Mesenteric fat pad (tissue), 1 donor: Measurements from ENCODE around the gene HSPBP1. TPM values are rescaled to one million over a fixed set of nuclear protein-coding genes. Genes with fewer than 3 reads are reported as not detected.
"Not testable (repeated sequence)": the region's sequence is repeated elsewhere in the genome, so short reads cannot be mapped to it uniquely, and the experiment has no call there.

Source experiments
- DNase-seq: peaks from one replicate; pipeline ENCODE4 v3.0.0-alpha.2; 2020; ENCODE audit warnings: low spot score
- long read RNA-seq: library from polyadenylated mRNA; unstranded; transcript quantifications from one replicate; pipeline ENCODE4 v2.0.0, GENCODE V29; 2020
- total RNA-seq: library from RNA; stranded (reverse); fragmentation: NEBNext Ultra II Directional; extraction: Animal tissue kit (Norgen Biotek cat#: 25700); gene quantifications from one replicate; pipeline ENCODE4 v1.2.1, GENCODE V29; 2021
- donor health status: DM: yes; HTN: yes; CAD: no.

The HSPBP1 gene, protein sequence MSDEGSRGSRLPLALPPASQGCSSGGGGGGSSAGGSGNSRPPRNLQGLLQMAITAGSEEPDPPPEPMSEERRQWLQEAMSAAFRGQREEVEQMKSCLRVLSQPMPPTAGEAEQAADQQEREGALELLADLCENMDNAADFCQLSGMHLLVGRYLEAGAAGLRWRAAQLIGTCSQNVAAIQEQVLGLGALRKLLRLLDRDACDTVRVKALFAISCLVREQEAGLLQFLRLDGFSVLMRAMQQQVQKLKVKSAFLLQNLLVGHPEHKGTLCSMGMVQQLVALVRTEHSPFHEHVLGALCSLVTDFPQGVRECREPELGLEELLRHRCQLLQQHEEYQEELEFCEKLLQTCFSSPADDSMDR
- total RNA-seq: 20.2 TPM
- long read RNA-seq, transcript HSPBP1-202 (8 exons, 1,572 nt): major isoform, 121 of 184 reads
- long read RNA-seq, partial matches to known transcripts: 2 of 184 reads
- long read RNA-seq, other reads (novel, unspliced or antisense): 58 of 184 reads

DNA sequence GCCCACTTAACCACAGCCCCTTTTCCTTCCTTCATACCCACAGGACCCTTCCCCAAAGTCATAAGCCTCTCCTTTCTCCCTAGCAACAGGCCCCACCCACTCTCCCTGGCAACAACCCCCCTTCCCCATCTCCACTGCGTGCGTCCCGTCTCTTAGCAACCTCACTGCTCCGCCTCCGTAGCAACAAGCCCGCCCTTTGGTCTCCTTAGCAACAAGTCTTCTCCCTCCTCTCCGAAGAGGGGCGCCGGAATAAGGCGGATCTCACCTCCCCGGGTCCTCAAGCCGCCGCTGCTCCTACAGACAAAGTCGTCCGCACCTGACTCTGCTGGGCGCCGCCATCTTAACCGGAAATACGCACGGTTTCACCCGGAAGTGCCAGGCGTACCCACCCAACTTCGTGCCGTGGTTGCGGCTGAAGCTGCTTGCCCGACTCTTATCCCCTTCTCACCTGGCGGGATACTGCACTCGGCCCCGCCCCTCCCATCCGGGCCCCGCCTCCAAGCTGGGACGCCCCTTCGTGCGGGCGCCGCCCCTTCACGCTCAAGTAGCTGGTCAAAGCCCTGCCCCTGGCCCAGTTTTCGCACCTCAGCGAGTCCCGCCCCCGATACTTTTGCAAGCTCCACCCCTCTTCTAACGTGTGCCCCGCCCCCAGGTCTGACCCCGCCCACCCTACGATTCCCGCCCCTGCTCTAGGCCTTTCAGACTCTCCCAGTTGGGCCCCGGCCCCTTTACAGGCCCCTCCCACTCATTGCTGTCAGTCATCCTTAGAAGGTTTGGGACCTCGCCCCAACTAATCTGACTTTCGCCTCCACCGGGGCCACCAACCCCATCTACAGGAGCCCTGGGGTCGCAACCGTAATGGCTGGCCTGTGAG, at the start of gene HSPBP1:
Gene HSPBP1 (minus strand): TSS at position 341 of the 874 bp plus-strand sequence. CDS start 502 bp downstream, outside the sequence.
- DNase-seq: peak; percentile 97

DNA sequence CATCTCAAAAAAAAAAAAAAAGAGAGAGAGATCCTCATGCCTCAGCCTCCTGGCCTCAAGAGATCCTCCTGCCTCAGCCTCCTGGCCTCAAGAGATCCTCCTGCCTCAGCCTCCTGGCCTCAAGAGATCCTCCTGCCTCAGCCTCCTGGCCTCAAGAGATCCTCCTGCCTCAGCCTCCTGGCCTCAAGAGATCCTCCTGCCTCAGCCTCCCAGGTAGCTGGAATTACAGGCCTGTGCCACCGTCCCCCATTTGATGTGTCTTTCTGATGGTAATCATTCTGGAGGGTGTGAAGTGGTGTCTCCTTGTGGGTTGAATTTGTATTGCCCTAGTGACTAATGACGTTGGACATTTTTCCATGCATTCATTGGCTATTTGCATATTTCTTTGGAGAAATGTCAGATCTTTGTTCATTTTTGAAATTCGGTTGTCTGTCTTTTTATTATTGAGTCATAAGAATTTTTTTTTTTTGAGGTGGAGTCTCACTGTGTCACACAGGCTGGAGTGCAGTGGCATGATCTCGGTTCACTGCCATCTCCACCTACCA, 48.9 kb upstream of the HSPBP1 start:
- DNase-seq: not testable (repeated sequence)

DNA sequence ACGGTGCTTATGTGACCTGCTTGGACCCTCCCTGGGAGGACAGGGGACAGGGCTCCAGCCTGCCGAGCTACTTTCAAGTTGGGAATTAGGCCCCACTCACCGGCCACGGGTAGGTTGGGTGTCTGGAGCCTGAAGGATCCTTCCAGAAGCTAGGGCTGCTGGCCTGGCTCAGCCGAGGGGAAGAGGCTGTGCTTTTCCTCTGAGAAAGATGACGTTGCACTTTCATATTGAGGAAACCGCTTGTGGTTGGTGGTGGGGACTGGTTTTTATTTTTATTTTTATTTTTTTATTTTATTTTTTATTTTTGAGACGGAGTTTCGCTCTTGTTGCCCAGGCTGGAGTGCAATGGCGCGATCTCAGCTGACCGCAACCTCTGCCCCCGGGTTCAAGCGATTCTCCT, 45.3 kb upstream of the HSPBP1 start, which contains the start of gene TMEM150B:
Gene TMEM150B (minus strand): TSS at position 170 of the 400 bp plus-strand sequence. CDS start 4,305 bp downstream, outside the sequence.
- DNase-seq: no peak

DNA sequence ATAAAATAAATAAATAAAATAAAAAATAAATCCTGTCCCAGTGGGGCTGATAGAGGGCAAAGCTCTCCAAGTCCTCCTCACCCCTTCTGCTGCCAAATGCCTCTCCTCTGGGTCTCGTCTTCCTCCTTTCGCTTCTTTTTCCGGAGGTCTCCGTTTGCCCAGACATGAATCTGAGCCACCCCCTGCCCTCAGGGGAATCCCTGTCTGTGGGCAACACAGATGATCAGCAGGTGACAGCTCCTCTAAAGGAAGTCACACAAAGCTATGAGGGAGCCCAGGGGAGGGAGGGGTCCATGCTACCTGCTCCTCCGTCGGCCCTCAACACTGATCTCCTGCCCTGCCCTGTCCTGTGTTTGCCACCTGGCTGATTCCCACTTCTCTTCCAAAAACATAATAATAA, 44.8 kb upstream of the HSPBP1 start:
- no peak for DNase-seq

DNA sequence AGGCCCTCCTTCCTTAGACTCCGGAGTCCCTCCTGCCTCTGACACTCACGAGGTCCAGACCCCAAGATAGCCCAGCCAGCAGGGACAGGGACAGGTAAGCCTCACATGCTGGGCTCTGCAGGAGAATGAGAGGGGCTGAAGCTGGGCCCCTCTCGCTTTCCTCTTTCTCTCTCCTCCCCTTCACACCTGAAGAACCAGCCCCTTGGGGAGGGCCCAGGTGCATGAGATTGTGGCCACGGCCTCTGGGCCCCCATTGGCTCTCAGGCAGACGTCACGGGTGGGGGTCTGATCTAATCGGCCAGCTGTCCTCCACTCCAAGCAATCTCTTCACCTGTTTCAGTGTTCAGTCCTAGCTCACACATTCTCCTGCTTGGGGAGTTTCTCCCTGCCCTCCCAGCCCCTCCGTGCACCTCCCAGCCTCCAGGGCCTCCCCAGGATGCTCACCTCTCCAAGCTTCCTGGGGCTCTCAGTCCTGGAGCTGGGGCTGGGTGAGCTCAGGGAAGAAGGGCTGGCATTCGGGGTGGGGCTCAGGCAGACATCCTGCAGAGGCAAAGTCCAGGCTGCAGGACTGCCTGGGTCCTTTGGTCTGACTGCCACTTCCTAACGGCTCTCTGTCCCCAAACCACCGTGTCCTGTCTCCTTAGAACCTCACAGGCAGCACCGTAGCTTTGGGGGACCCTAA, 42.4 kb upstream of the HSPBP1 start:
- no peak for DNase-seq

DNA sequence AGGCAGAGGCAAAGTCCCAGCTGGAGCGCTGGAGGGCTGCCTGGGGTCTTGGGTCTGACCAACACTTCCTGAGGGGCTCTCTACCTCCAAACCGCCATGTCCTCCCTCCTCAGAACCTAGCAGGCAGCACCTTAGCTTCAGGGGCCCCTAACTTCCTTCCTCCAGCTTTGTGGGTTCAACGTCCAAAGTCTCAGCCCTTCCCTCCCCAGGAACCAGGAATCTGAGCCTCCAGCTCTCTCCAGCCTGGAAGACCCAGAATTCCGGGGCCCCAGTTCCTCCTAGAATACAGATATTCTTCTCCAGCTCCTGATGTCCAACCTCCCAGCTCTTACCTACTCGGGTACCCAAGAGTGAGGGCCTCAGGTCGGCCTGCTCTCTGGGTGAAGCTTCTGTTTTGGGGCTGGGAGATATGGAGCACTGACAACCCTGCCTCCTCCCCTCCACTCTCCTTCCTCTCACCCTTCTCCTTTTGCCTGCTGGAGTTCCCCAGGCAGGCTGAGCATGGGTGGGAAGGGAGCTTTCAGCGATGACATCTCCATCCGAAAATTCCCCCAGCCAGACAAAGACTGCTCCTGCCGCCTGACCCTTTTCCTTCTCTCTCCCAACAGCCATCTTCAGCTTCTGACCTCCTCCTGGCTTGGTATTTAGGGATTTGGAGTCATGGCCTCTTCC, 41.7 kb upstream of the HSPBP1 start:
- no peak for DNase-seq

DNA sequence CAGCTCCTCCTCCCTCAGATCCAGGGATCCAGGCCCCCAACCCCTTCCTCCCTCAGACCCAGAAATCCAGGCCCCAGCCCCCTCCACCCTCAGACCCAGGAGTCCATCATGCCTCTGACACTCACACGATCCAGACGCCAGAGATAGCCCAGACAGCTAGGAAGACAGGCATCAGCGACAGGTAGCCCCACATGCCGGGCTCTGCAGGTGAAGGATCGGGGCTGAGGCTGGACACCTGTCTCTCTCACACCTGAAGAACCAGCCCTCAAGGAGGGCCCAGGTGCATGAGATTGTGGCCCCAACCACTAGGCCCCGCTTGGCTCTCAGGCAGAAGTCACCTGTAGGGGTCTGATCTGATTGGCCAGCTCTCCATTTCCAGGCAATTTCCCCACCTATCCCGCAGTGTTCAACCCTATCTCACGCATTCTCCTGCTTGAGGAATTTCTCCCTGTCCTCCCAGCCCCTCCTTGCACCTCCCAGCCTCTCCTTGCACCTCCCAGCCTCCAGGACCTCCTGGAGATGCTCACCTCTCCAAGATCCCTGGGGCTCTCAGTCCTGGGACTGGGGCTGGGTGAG, 41.0 kb upstream of the HSPBP1 start:
- no peak for DNase-seq

DNA sequence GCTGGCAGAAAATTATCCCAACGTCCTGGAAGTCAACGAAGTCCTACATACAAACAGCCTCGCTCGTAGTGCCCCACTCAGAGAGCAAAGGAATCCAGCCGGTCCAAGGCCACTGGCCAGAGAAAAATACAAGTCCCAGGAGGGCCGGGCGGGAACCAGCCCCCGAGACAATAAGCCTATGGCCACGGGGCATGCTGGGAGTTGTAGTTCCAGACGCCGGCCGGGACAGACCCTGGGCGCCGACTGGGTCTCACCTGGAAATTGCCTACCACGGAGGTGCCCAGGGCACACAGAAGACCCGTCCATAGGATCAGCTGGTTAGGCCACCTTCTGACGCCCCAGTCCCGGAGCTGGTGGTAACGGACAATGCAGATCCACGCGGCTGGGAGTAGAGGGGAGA, 39.9 kb upstream of the HSPBP1 start:
- DNase-seq: no peak

DNA sequence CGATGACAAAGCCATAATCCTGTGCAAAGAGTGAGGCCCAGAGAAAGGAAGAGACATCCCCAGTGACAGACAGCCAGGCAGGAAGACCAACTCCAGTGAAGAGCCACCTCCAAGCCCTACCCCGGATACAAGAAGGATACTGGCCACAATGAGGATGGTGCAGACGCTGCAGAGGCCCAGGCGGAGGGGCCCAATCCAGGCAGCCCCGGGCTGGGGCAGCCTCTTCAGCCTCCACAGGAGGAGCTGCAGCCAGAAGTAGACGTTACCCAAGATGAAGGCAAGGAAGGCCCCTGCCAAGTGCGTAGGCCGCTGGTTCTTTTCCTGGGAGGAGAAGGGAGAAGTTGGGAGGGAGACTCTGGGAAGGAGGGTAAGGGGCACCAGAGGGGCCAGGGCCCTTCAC, 36.7 kb upstream of the HSPBP1 start:
- DNase-seq: no peak

DNA sequence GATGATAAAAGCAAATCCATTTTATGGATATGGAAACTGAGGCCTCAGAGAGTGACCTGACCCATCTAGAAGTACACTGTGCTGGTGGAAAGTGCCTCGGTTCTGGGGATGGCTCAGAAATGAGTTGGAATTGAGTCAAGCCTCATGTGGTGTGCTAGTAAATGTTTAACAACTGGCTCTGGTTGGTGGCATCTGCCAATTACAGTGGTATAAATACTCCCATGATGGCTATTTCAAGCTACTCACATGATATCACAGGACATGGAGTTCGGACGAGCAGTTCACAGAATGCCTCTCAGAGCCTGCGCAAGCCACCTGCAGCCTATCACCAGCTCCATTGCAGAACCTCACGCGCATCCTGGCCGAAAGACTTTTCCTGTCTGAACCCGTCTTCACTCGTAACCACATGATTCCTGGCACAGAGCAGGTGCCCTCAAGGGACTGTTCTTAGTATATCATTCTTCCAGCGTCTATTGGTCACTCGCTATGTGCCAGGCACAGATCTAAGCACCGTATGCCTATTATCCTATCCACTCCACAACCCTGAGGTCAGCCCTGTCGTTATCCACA, 36.1 kb upstream of the HSPBP1 start:
- DNase-seq: no peak

DNA sequence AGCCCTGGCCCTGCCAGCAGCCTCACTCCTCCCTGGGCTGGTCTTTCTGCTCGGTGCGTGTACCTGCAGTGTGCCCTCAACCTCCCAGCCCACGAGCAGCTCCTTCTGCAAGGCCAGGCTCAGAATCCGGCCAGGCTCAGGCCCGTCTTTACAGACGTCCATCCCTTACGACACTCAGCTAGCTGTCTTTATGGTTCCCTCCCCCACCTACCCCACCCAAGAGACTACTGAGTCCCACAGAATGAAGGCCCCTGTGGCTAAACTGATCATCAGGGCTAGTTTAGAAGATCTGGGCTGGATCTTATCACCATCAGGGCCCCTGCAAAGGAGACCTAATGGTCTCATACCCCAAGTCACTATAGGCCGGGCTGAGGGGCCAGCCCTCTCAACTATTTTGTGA, 34.5 kb upstream of the HSPBP1 start:
- DNase-seq: no peak

DNA sequence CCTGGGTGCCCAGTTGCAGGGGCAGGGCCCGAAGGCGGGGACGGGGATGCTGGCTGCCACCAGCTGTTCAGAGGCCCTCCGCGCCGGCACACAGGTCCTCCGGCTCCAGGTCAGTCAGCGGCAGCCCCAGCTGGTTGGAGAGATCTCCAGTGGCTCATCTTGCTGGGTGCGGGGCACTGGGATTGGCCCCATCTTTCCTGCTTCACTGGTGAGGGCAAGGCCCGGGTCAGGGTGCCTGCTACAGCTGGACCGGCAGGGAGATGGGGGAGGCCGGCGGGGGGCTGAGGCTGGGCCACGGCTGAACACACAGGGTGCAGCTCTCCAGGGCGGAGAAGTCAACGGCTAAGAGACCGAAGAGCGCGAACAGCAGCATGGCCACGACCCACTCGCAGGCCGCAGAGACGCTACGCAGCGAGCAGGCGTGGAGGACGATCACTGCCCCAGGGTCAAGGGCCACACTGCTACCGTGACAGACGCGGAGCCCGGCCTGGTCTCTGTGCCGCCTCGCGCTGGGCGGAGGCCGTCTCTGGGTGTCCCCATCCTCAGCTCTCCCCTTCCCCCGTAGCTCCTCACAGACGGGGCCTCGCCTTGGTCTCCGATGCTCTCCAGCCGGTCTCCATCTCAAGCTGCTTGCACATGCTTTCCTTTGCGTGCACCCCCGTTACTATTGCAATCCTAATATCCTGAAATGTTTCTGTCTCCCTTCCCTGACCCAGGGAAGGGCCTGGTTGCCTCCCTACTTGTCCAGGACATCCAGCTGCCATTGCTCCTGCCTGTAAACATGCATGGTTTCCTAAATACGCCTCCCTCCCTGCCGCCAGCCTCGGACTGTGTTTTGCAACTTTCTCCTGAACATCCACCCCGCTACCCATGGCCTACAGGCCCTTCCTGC, 33.0 kb upstream of the HSPBP1 start:
- DNase-seq: no peak

DNA sequence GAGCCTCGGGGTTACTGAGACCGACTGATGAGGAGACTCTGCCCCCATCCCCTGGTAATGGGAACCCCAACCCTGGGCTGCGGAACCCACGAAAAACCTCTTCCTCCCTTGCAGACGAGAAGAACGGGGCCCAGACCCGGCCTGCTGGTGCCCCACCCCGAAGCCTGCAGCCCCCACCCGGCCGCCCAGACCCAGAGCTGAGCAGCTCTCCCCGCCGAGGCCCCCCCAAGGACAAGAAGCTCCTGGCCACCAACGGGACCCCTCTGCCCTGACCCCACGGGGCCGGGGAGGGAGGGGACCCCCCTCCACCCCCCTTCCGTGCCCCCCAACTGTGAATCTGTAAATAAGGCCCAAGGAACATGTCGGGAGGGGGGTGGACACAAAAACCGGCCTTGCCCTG, 31.9 kb upstream of the HSPBP1 start:
- no peak for DNase-seq

DNA sequence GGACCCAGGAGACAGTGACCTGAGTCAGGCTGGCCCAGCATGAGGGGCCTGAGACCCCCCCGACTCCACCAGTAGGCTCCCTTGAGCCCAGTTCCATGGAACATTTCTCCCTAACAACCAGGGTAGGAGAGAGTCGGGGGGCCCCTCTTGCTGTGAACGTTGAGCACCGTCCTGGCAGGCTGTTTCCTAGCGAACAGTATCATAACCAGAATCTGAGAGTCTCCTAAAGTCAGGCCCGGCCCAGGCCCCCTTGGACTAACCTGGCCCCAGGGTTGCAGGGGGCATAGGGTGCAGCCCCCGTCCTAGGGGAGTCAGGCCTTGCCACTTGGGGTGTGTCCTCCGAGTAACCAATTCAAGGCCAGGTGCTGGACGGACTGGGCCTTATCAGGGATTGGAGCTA, 31.5 kb upstream of the HSPBP1 start:
- no peak for DNase-seq

DNA sequence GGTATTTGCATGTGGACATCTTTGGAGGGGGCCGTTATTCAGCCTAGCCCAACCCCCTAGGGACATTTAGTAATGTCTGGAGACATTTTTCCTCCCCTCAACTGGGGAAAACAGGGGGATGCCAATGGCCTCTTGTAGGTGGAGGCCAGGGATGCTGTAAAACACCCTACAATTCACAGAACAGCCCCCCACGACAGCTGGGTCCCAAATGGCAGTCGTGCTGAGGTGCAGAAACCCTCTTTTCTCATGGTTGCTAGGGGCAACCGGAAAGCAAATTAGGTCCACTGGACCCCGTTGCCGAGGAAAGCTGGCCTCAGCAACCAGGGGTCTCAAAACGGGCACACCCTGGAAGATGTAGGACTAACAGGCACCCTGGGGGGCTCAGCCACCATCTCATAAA, 30.6 kb upstream of the HSPBP1 start:
- no peak for DNase-seq

DNA sequence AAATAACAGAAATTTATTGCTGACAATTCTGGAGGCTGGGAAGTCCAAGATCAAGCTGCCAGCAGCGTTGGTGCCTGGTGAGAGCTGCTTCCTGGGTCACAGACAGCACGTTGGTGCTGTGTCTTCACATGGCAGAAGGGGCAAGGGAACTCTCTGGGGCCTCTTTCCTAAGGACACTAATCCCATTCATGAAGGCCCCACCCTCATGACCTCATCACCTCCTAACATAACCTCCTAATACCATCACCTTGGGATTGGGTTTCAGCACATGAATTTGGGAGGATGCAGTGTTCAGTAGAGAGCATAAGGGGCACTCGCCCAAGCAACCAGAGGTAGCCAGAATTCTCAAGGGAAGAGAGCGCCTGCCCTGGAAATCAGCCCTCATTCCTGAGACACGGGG, 29.5 kb upstream of the HSPBP1 start:
- no peak for DNase-seq

DNA sequence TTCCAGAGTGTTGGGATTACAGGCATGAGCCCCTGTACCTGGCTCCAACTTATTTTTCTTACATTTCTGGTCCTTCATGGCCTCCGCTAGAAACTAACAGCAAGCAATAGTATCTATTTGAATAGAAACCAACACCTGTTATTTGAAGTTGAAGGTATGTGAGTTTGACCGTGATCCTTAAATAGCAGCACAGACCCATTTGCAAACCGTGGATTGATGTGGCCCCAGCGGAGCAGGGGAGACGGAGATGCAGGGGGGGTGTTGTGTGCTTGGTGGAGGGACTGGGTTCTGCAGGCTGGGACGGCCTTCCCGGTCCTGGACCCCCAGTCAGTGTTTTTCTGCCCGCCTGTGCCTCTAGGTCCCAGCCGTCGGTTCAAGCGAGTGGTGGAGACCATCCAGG, 28.4 kb upstream of the HSPBP1 start:
- DNase-seq: no peak

DNA sequence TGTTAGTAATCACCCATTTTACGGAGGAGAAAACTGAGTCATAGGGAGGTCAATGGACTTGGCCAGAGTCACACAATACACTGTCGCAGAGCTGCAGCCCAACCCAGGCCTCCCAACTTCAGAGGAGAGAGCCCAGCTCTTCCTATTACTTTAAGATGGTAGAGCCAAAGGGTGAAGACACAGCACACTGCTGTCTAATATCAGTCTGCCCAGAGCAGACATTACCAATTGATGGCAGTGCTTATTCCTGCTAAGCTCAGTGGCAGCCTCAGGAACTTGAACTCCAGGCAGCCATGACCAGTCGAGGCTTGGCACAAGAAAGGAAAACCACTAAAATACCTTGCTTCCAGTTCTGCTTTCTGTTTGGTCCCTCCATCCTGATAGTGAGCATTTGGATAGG, 26.8 kb upstream of the HSPBP1 start:
- DNase-seq: no peak
